B cell (primary cell): ENCODE results near the gene CCDC78. TPM values are rescaled to one million over a fixed set of nuclear protein-coding genes. Genes with fewer than 3 reads are reported as not detected.

Experiments used
- ATAC-seq: fragments of 200-7000 bp; cut with Tn5 transposase; one replicate; pipeline ENCODE4 v1.10.0; 2021; ENCODE audit warnings: low read depth, mild to moderate bottlenecking, moderate number of reproducible peaks, moderate library complexity
- CTCF ChIA-PET: fragments of 350-600 bp; sonication (Branson Sonifier 250); formaldehyde crosslinking; loops from one replicate; lab custom pipeline; 2021; ENCODE audit warnings: antibody characterized with exemption, inconsistent platforms; lab: Charles Lee
- POLR2A ChIA-PET: fragments of 350-600 bp; sonication (Branson Sonifier 250); formaldehyde crosslinking; loops from one replicate; lab custom pipeline; 2021; ENCODE audit warnings: antibody characterized with exemption; lab: Charles Lee
- DNase-seq: peaks from one replicate; pipeline ENCODE4 v3.0.0; 2013
- H2AFZ ChIP-seq: 2 replicates; pipeline ENCODE4 v1.6.1; 2012; ENCODE audit warnings: mild to moderate bottlenecking, low read depth, low read length; ENCODE audit not compliant: insufficient read depth, poor library complexity, severe bottlenecking
- H3K27ac ChIP-seq, 2 donors: 1 replicate in 1 of 2; 2 replicates in 1 of 2; pipeline ENCODE4 v1.5.1; 2012 to 2013; ENCODE audit warnings: low read length in 2 of 2, mild to moderate bottlenecking in 2 of 2, moderate library complexity in 1 of 2
- H3K27me3 ChIP-seq, 4 experiments: fragments of 200-600 bp in 1 of 4; sonication (generic) in 1 of 4; replicated peaks in 1 of 4; 1 replicate in 2 of 4; 2 replicates in 2 of 4; pipeline versions ENCODE4 v1.6.1 to v1.7.0; 2013 to 2016; ENCODE audit warnings: low read length in 3 of 4, mild to moderate bottlenecking in 2 of 4, mixed read lengths in 1 of 4, moderate library complexity in 1 of 4; ENCODE audit not compliant: insufficient read depth in 4 of 4, control insufficient read depth in 3 of 4; ENCODE audit errors: control extremely low read depth in 1 of 4
- H3K36me3 ChIP-seq, 2 experiments: replicated peaks in 1 of 2; 1 replicate in 1 of 2; 2 replicates in 1 of 2; pipeline versions ENCODE4 v1.6.1 to v1.7.1; 2013; ENCODE audit warnings: low read length in 1 of 2; ENCODE audit not compliant: insufficient read depth in 2 of 2, control insufficient read depth in 1 of 2; ENCODE audit errors: control extremely low read depth in 1 of 2, extremely low read depth in 1 of 2
- H3K4me1 ChIP-seq, 2 donors: fragments of 200-600 bp in 1 of 2; sonication (generic) in 1 of 2; 1 replicate in 1 of 2; 2 replicates in 1 of 2; pipeline versions ENCODE4 v1.5.1 to v1.6.1; 2013 to 2017; ENCODE audit warnings: low read length in 2 of 2; ENCODE audit not compliant: control insufficient read depth in 2 of 2, insufficient read depth in 2 of 2
- H3K4me2 ChIP-seq: replicated peaks from 2 replicates; pipeline ENCODE3; 2012; ENCODE audit warnings: mild to moderate bottlenecking, low read depth, low read length; ENCODE audit not compliant: poor library complexity, severe bottlenecking
- H3K4me3 ChIP-seq, 5 experiments: fragments of 200-600 bp in 1 of 5; sonication (generic) in 1 of 5; 1 replicate in 3 of 5; 2 replicates in 2 of 5; pipeline versions ENCODE4 v1.5.1 to v1.7.0; 2011 to 2016; ENCODE audit warnings: low read length in 4 of 5, mild to moderate bottlenecking in 4 of 5, low read depth in 2 of 5, control low read depth in 1 of 5, moderate library complexity in 1 of 5; ENCODE audit not compliant: insufficient read depth in 1 of 5; ENCODE audit errors: control extremely low read depth in 1 of 5, extremely low read depth in 1 of 5
- H3K79me2 ChIP-seq: fragments of 200-600 bp; sonication (generic); one replicate; pipeline ENCODE4 v1.6.0; 2016; ENCODE audit warnings: low read length; ENCODE audit not compliant: control insufficient read depth, insufficient read depth
- H3K9ac ChIP-seq: fragments of 200-600 bp; sonication (generic); 2 replicates; pipeline ENCODE4 v1.6.1; 2017; ENCODE audit warnings: mild to moderate bottlenecking, low read length, moderate library complexity
- H3K9me3 ChIP-seq, 3 donors: one replicate each; pipeline versions ENCODE4 v1.6.1 to v1.7.1; 2013; ENCODE audit warnings: low read length in 2 of 3; ENCODE audit not compliant: control insufficient read depth in 2 of 3, insufficient read depth in 1 of 3; ENCODE audit errors: control extremely low read depth in 1 of 3
- H4K20me1 ChIP-seq: 2 replicates; pipeline ENCODE4 v1.6.0; 2012; ENCODE audit warnings: mild to moderate bottlenecking, low read length; ENCODE audit not compliant: insufficient read depth, control insufficient read depth, poor library complexity, severe bottlenecking
- H3K27ac Mint-ChIP-seq: one replicate; pipeline ENCODE4 v1.8.0; 2021; ENCODE audit warnings: mixed read lengths
- H3K27me3 Mint-ChIP-seq: one replicate; pipeline ENCODE4 v1.8.0; 2021; ENCODE audit warnings: mixed read lengths
- H3K4me1 Mint-ChIP-seq: one replicate; pipeline ENCODE4 v1.8.0; 2021; ENCODE audit warnings: mixed read lengths
- H3K4me3 Mint-ChIP-seq: one replicate; pipeline ENCODE4 v1.8.0; 2021; ENCODE audit warnings: mixed read lengths
- H3K9me3 Mint-ChIP-seq: one replicate; pipeline ENCODE4 v1.8.0; 2022; ENCODE audit warnings: mixed read lengths; ENCODE audit not compliant: insufficient read depth
- CTCF ChIP-seq: fragments of 200-600 bp; IDR thresholded peaks from one replicate; pipeline ENCODE4 v1.8.0; 2022; ENCODE audit warnings: antibody characterized with exemption, mild to moderate bottlenecking
- EZH2 ChIP-seq: IDR thresholded peaks from 2 replicates; pipeline ENCODE4 v1.6.1; 2012; ENCODE audit warnings: borderline replicate concordance, low read depth, mild to moderate bottlenecking, moderate library complexity, low read length; ENCODE audit not compliant: insufficient read depth, poor library complexity, severe bottlenecking
- WGBS: methylation state at CpG from one replicate; pipeline ENCODE4 v1.1.5; 2013; ENCODE audit warnings: missing lambda C conversion rate; ENCODE audit not compliant: insufficient coverage; 5-methylcytosine and 5-hydroxymethylcytosine counted together
- intact Hi-C: fragments of 100-400 bp; cut with micrococcal nuclease; formaldehyde crosslinking; loops from one replicate; pipeline ENCODE4 v1.10.0; 2022
- polyA plus RNA-seq: library from polyadenylated mRNA; depleted of rRNA; stranded (reverse); fragments of >200 nt; gene quantifications from 2 replicates; pipeline ENCODE4 v1.2.3, GENCODE V29; 2012
- total RNA-seq, 2 donors: library from RNA; stranded (reverse); fragments of 120-200 nt in 1 of 2; gene quantifications; 1 replicate in 1 of 2; 2 replicates in 1 of 2; pipeline versions ENCODE4 v1.2.3 to v1.2.4, GENCODE V29; 2013 to 2022

The CCDC78 gene
- total and polyA plus RNA-seq, 2 donors (not counting 1 experiment from before 2014, with no cell fraction given): 11.8 to 34.2 TPM

- no peak overlapping the region for H3K4me2 ChIP-seq
- H3K4me3 ChIP-seq: no peak overlapping the region
- H3K9me3 ChIP-seq: peaks cover 0 to under 1% (median 0%) of the 10 kb centered on the region in 3 donors
- POLR2A ChIA-PET: no interaction called here
- H2AFZ ChIP-seq: no peak overlapping the region
- no peak overlapping the region for H3K27ac ChIP-seq
- H4K20me1 ChIP-seq: no peaks in the 10 kb centered on the region
- Mint-ChIP-seq H3K27ac (no peak overlapping the region), H3K4me1 (no peaks in the 10 kb centered on the region), H3K9me3 (no peaks in the 10 kb centered on the region), H3K27me3 (peaks cover 9% of the 10 kb centered on the region), H3K4me3 (no peak overlapping the region)
- WGBS: 81% methylated on average over 20 of the region's 22 CpGs
- CTCF ChIA-PET: no interaction called here
- peaks cover 0 to 2% (median 0%) of the 10 kb centered on the region in 4 experiments for H3K27me3 ChIP-seq
- no peak for TF ChIP-seq CTCF
- TF ChIP-seq EZH2: no peak
- no peak for ATAC-seq
- H3K4me1 ChIP-seq: no peaks in the 10 kb centered on the region
- intact Hi-C loops: no loop called here
- no peaks in the 10 kb centered on the region for H3K36me3 ChIP-seq
- DNase-seq: no peak
- no peak overlapping the region for H3K9ac ChIP-seq
- H3K79me2 ChIP-seq: no peaks in the 10 kb centered on the region
Measured at GRCh38 chr16:761625-762513, 35.6 kb upstream of the CCDC78 start.
